ENCODE data around the gene ZNF556. TPM values are rescaled to one million over a fixed set of nuclear protein-coding genes. Genes with fewer than 3 reads are reported as not detected.

Gene ZNF556
- not detected for total RNA-seq

- DNase-seq (ENCODE audit: low spot score): no peak
Measured at GRCh38 chr19:2867025-2867991, at the start of gene ZNF556. TSS of gene ZNF556 (plus strand) at chr19:2867335. CDS start at chr19:2867422, 87 bp downstream.

GRCh38 chr19:2819540-2820111 lies 47.5 kb upstream of the ZNF556 start, which contains the start of gene ZNF554:
TSS of gene ZNF554 (plus strand) at chr19:2819868. CDS start at chr19:2820072, 204 bp downstream.
- DNase-seq (ENCODE audit: low spot score): peak; percentile 97

GRCh38 chr19:2820112-2820702 lies 46.9 kb upstream of the ZNF556 start:
- no peak for DNase-seq (ENCODE audit: low spot score)

- no peak for DNase-seq (ENCODE audit: low spot score)
Measured at GRCh38 chr19:2822846-2823245, 44.3 kb upstream of the ZNF556 start.

- no peak for DNase-seq (ENCODE audit: low spot score)
Measured at GRCh38 chr19:2823646-2824045, 43.5 kb upstream of the ZNF556 start.

- no peak for DNase-seq (ENCODE audit: low spot score)
Measured at GRCh38 chr19:2824129-2824528, 43.0 kb upstream of the ZNF556 start.

- DNase-seq (ENCODE audit: low spot score): no peak
Measured at GRCh38 chr19:2827022-2827421, 40.1 kb upstream of the ZNF556 start.

GRCh38 chr19:2827840-2828489 lies 39.2 kb upstream of the ZNF556 start:
- DNase-seq (ENCODE audit: low spot score): no peak

GRCh38 chr19:2834294-2834871 lies 32.8 kb upstream of the ZNF556 start:
- no peak for DNase-seq (ENCODE audit: low spot score)

- no peak for DNase-seq (ENCODE audit: low spot score)
Measured at GRCh38 chr19:2837430-2837829, 29.7 kb upstream of the ZNF556 start.

- DNase-seq (ENCODE audit: low spot score): peak; percentile 100
Measured at GRCh38 chr19:2840794-2841791, 26.0 kb upstream of the ZNF556 start, which contains the start of gene ZNF555. TSS of gene ZNF555 (plus strand) at chr19:2841475. CDS start at chr19:2841573, 98 bp downstream.

- DNase-seq (ENCODE audit: low spot score): no peak
Measured at GRCh38 chr19:2841855-2842574, 25.1 kb upstream of the ZNF556 start.

- DNase-seq (ENCODE audit: low spot score): no peak
Measured at GRCh38 chr19:2845107-2845506, 22.0 kb upstream of the ZNF556 start.

- no peak for DNase-seq (ENCODE audit: low spot score)
Measured at GRCh38 chr19:2846180-2846894, 20.8 kb upstream of the ZNF556 start.

GRCh38 chr19:2847507-2847906 lies 19.6 kb upstream of the ZNF556 start:
- DNase-seq (ENCODE audit: low spot score): no peak

GRCh38 chr19:2848616-2849015 lies 18.5 kb upstream of the ZNF556 start:
- DNase-seq (ENCODE audit: low spot score): no peak

- DNase-seq (ENCODE audit: low spot score): no peak
Measured at GRCh38 chr19:2850256-2850925, 16.7 kb upstream of the ZNF556 start.

GRCh38 chr19:2852598-2852997 lies 14.5 kb upstream of the ZNF556 start:
- no peak for DNase-seq (ENCODE audit: low spot score)

All from mucosa of gallbladder (tissue), 1 donor.